ENCODE results near the gene ATCAY.
"Not testable (repeated sequence)": the region's sequence is repeated elsewhere in the genome, so short reads cannot be mapped to it uniquely, and the experiment has no call there.

The ATCAY gene

GRCh38 chr19:3881272-3882040 lies 971 bp downstream of the ATCAY start:
- TF ChIP-seq CTCF (conservative IDR thresholded peaks at IDR 0.05; ENCODE audit: low read depth, low read length), result no peak
- DNase-seq (ENCODE audit: low read depth), result no peak
- H3K4me3 ChIP-seq (ENCODE audit: low read length), result no peak overlapping the region

- no peak overlapping the region for H3K4me3 ChIP-seq (ENCODE audit: low read length)
- DNase-seq (ENCODE audit: low read depth), result no peak
- TF ChIP-seq CTCF (conservative IDR thresholded peaks at IDR 0.05; ENCODE audit: low read depth, low read length), result no peak
Measured at GRCh38 chr19:3882041-3882384, 1.5 kb downstream of the ATCAY start.

- no peak for DNase-seq (ENCODE audit: low read depth)
- TF ChIP-seq CTCF (conservative IDR thresholded peaks at IDR 0.05; ENCODE audit: low read depth, low read length), result no peak
- H3K4me3 ChIP-seq (ENCODE audit: low read length), result no peak overlapping the region
Measured at GRCh38 chr19:3890591-3890990, 10.1 kb downstream of the ATCAY start.

GRCh38 chr19:3893509-3894179 lies 13.2 kb downstream of the ATCAY start:
- no peak for DNase-seq (ENCODE audit: low read depth)
- TF ChIP-seq CTCF (conservative IDR thresholded peaks at IDR 0.05; ENCODE audit: low read depth, low read length), result no peak
- no peak overlapping the region for H3K4me3 ChIP-seq (ENCODE audit: low read length)

- DNase-seq (ENCODE audit: low read depth); H3K4me3 ChIP-seq (ENCODE audit: low read length): not testable (repeated sequence)
Measured at GRCh38 chr19:3894959-3895358, 14.5 kb downstream of the ATCAY start.

- DNase-seq (ENCODE audit: low read depth), result no peak
- no peak for TF ChIP-seq CTCF (conservative IDR thresholded peaks at IDR 0.05; ENCODE audit: low read depth, low read length)
- H3K4me3 ChIP-seq (ENCODE audit: low read length), result no peak overlapping the region
Measured at GRCh38 chr19:3895788-3896187, 15.3 kb downstream of the ATCAY start.

GRCh38 chr19:3897936-3898335 lies 17.5 kb downstream of the ATCAY start:
- no peak for DNase-seq (ENCODE audit: low read depth)
- H3K4me3 ChIP-seq (ENCODE audit: low read length), result no peak overlapping the region
- no peak for TF ChIP-seq CTCF (conservative IDR thresholded peaks at IDR 0.05; ENCODE audit: low read depth, low read length)

Data from retinal pigment epithelial cell (primary cell).